Right lobe of liver (tissue), 6 donors: ENCODE measurements around the gene ARHGAP23. TPM values are rescaled to one million over a fixed set of nuclear protein-coding genes. Genes with fewer than 3 reads are reported as not detected.

Source experiments
- ATAC-seq, 4 donors: fragments of 200-7000 bp; cut with Tn5 transposase; one replicate each; pipeline ENCODE4 v1.9.1; 2020; ENCODE audit warnings: mild to moderate bottlenecking in 4 of 4, moderate library complexity in 4 of 4
- DNase-seq, 3 donors: peaks; one replicate each; pipeline ENCODE4 v3.0.0-alpha.2; 2020
- H3K27ac ChIP-seq, 3 donors: fragments of 200-600 bp; one replicate each; pipeline ENCODE4 v1.8.0; 2022
- H3K27me3 ChIP-seq, 2 donors: fragments of 200-600 bp; one replicate each; pipeline ENCODE4 v1.8.0; 2022
- H3K36me3 ChIP-seq, 4 donors: fragments of 200-600 bp; sonication (generic) in 1 of 4; one replicate each; pipeline versions ENCODE4 v1.5.1 to v1.8.0; 2017 to 2022; ENCODE audit warnings: control low read depth in 1 of 4
- H3K4me1 ChIP-seq, 4 donors: fragments of 200-600 bp; sonication (generic) in 1 of 4; one replicate each; pipeline versions ENCODE4 v1.5.1 to v1.8.0; 2017 to 2022; ENCODE audit warnings: control low read depth in 1 of 4
- H3K4me3 ChIP-seq, 3 donors: fragments of 200-600 bp; one replicate each; pipeline ENCODE4 v1.8.0; 2022
- H3K9me3 ChIP-seq, 4 donors: fragments of 200-600 bp; sonication (generic) in 1 of 4; one replicate each; pipeline versions ENCODE4 v1.5.1 to v1.8.0; 2017 to 2022; ENCODE audit warnings: control low read depth in 1 of 4
- POLR2A ChIP-seq: fragments of 450-650 bp; IDR thresholded peaks from one replicate; pipeline ENCODE4 v1.6.1; 2017; ENCODE audit warnings: antibody characterized with exemption, mild to moderate bottlenecking
- WGBS: methylation state at CpG from one replicate; pipeline ENCODE4 v1.1.6; 2018; ENCODE audit warnings: low coverage, low lambda C conversion rate; ENCODE audit not compliant: insufficient coverage; ENCODE audit errors: missing lambda C conversion rate; 5-methylcytosine and 5-hydroxymethylcytosine counted together
- intact Hi-C, 2 donors: fragments of 100-400 bp; cut with DNase I; formaldehyde crosslinking; loops; one replicate each; pipeline versions ENCODE4 v1.11.2 to v1.14.1; 2022
- total RNA-seq, 6 experiments: library from RNA; depleted of rRNA in 2 of 6; stranded (reverse); fragments of >200 nt in 2 of 6; fragmentation: NEBNext Ultra II Directional in 3 of 6; extraction: Animal tissue kit (Norgen Biotek cat#: 25700) in 3 of 6; gene quantifications; one replicate each; pipeline versions ENCODE4 v1.1.0 to v1.2.4, GENCODE V29; 2016 to 2023
- TF ChIP-seq, protein P1 (sequence below), 4 donors: fragments of 200-600 bp in 3 of 4; fragments of 450-650 bp in 1 of 4; IDR thresholded peaks; one replicate each; pipeline versions ENCODE4 v1.5.1 to v1.8.0; 2016 to 2022; ENCODE audit warnings: antibody characterized with exemption in 4 of 4, mild to moderate bottlenecking in 2 of 4
- donor health status: DM: no; HTN: yes; CAD: no.
- donor health status: DM: no; HTN: no; CAD: no.
- donor health status: DM: no; HTN: no; CAD: no.
- donor health status: DM: no; HTN: yes; CAD: no.
- donor health status: DM: no; HTN: yes; CAD: no.

ARHGAP23 gene
- total RNA-seq, 6 experiments from 2014 or later: 1.4 to 9.5 (median 3.8) TPM

DNA sequence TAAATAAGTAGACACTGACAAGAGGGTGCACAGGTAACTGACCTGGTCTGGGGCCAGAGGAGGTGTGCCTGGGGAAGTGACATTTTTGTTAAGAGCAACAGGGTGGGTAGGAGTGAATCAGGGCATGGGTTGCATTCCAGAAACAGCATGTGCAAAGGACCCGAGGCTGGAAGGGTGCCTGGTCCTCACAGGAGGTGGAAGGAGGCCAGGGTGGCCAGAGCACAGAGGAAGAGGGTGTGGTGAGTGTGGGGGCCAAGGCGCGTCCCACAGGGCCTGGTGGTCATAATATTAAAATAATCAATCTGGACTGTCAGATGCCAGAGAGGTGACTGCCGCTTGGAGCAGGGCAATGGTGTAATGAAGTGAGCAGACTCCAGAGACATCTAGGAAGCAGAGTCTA, 14.3 kb downstream of the ARHGAP23 start:
- Histone ChIP-seq H3K9me3 (no peaks in the 10 kb centered on the region), H3K27ac (no peak overlapping the region), H3K4me1 (no peaks in the 10 kb centered on the region), H3K4me3 (no peak overlapping the region), H3K27me3 (no peaks in the 10 kb centered on the region), H3K36me3 (no peaks in the 10 kb centered on the region)
- ATAC-seq: no peak
- intact Hi-C loops: no loop called here
- DNase-seq: peak in 1 of 3 donors; percentile 27
- WGBS: 56% methylated on average over 4 of the region's 4 CpGs
- TF ChIP-seq POLR2A: no peak
- TF ChIP-seq, protein P1, sequence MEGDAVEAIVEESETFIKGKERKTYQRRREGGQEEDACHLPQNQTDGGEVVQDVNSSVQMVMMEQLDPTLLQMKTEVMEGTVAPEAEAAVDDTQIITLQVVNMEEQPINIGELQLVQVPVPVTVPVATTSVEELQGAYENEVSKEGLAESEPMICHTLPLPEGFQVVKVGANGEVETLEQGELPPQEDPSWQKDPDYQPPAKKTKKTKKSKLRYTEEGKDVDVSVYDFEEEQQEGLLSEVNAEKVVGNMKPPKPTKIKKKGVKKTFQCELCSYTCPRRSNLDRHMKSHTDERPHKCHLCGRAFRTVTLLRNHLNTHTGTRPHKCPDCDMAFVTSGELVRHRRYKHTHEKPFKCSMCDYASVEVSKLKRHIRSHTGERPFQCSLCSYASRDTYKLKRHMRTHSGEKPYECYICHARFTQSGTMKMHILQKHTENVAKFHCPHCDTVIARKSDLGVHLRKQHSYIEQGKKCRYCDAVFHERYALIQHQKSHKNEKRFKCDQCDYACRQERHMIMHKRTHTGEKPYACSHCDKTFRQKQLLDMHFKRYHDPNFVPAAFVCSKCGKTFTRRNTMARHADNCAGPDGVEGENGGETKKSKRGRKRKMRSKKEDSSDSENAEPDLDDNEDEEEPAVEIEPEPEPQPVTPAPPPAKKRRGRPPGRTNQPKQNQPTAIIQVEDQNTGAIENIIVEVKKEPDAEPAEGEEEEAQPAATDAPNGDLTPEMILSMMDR (IDR thresholded peaks at IDR 0.05): no peak

DNA sequence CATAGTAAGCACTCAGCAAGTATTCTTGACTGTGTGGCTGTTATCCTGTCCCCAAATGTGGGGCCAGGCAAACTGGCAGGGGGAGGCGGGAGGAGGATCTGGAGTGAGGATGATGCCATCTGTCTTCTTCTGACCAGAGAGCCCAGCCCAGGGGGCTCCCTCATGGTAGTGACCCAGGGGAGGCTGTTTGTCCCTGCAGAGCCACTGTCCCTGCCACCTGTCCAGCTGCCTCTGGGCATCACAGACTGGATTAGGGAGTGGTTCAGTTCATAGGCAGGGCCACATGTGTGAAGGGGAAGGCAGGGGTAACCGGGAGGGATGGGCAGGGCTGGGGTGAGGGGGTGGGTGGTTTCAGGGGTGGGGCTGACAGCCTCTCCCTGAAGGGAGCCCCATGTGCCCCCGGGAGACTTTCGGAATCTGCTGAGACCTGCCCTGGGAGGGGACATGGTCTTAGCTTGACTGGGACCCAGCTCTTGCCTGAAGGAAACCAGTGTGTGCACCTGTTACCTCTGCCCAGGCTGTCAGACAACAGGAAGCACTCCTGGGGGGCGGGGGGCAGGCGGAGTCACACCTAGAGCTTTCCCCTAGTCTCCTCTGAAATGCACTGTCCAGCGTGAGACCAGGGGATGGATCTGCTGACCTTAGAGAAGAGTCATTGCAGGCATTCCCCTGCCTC, 15.2 kb downstream of the ARHGAP23 start:
- intact Hi-C loops: no loop called here
- TF ChIP-seq, protein P1 (IDR thresholded peaks at IDR 0.05): no peak
- no peak for TF ChIP-seq POLR2A
- Histone ChIP-seq H3K9me3 (no peaks in the 10 kb centered on the region), H3K36me3 (no peaks in the 10 kb centered on the region), H3K4me3 (no peak overlapping the region), H3K27me3 (no peaks in the 10 kb centered on the region), H3K4me1 (no peaks in the 10 kb centered on the region), H3K27ac (no peak overlapping the region)
- 44% methylated on average over 3 of the region's 7 CpGs for WGBS
- peak in 1 of 3 donors; percentile 29 for DNase-seq
- ATAC-seq: no peak

DNA sequence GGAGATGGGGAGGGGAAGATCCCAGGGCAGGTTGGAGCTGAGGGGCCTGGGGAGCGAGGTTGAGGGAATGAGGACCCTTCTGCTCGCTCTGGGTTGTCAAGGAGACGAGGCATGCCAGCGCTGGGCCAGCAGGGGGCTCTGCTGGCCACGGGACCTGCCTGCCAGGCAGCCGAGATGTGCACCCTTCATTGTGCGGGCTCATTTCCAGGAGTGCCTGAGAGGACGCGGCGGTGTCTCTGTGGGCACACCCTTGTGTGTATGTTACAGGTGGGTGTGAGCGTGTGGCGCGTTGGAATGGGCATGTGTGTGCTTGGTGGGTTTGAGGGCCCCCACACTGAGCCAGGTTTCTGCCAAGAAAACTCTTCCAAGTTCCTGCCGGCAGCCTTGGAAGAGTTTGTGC, 15.9 kb downstream of the ARHGAP23 start:
- TF ChIP-seq, protein P1 (IDR thresholded peaks at IDR 0.05): peak; percentile 62 to 84 (median 74)
- TF ChIP-seq POLR2A: no peak
- intact Hi-C loops: no loop called here
- DNase-seq: peak in 2 of 3 donors; percentile 65 to 75
- no peaks in the 10 kb centered on the region for H3K4me1 ChIP-seq
- WGBS: 25% methylated on average over 4 of the region's 14 CpGs
- no peaks in the 10 kb centered on the region for H3K9me3 ChIP-seq
- peak; percentile 85 to 95 (median 91) for ATAC-seq
- H3K4me3 ChIP-seq: no peak overlapping the region
- H3K27ac ChIP-seq: no peak overlapping the region
- H3K27me3 ChIP-seq: no peaks in the 10 kb centered on the region
- H3K36me3 ChIP-seq: no peaks in the 10 kb centered on the region

DNA sequence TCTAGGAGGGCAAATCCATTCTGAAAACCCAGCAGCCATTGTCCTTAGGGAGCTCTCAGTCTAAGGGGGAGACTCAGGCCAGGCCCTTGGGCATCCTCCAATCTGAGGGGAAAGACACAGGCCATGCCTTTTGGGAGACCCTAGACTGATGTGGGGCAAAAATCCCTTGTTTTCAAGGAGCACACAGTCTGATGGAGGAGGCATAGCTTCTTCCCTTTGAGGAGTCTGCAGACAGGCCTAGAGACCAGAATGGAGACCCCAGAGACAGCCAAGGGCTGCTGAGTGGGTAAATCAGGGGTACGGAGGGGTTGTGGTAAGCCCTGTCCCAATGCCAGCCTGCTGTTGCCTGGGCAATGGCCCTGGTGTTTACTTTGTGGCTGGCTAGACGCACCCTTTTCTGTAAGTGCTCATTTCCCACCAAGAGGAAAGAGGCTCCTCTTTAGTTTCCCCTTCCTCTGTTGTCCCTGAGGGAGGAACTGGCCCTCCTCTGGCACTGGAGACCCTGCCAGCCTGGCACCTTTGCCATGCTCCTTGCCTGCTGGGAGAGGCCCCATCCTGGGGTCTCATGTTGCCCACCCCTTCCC, 19.3 kb downstream of the ARHGAP23 start:
- Histone ChIP-seq H3K27me3 (no peaks in the 10 kb centered on the region), H3K27ac (no peak overlapping the region), H3K4me1 (no peaks in the 10 kb centered on the region), H3K9me3 (no peaks in the 10 kb centered on the region), H3K4me3 (no peak overlapping the region), H3K36me3 (no peaks in the 10 kb centered on the region)
- 17% methylated on average over 1 of the region's 2 CpGs for WGBS
- ATAC-seq (no peak), DNase-seq (peak in 1 of 3 donors; percentile 36)
- intact Hi-C loops: no loop called here
- TF ChIP-seq, protein P1 (IDR thresholded peaks at IDR 0.05): no peak
- no peak for TF ChIP-seq POLR2A
